T-helper 1 cell treated with Interleukin-12 subunit alpha and Interleukin-12 subunit beta and Interleukin-4 antibody, amounts not matched to agents 30 μg/mL and 1 μg/mL, for 36 hours (primary cell): ENCODE results near the gene CCR9.

Experiments used
- H3K27ac Mint-ChIP-seq: one replicate; pipeline ENCODE4 v1.8.0; 2021; ENCODE audit warnings: mild to moderate bottlenecking, mixed read lengths
- H3K27me3 Mint-ChIP-seq: one replicate; pipeline ENCODE4 v1.8.0; 2021; ENCODE audit warnings: low read depth, mixed read lengths
- H3K36me3 Mint-ChIP-seq: one replicate; pipeline ENCODE4 v1.8.0; 2021; ENCODE audit warnings: low read depth, mixed read lengths
- H3K4me1 Mint-ChIP-seq: one replicate; pipeline ENCODE4 v1.8.0; 2021; ENCODE audit warnings: low read depth, mixed read lengths
- H3K4me3 Mint-ChIP-seq: one replicate; pipeline ENCODE4 v1.8.0; 2021; ENCODE audit warnings: mild to moderate bottlenecking, moderate library complexity, mixed read lengths
- H3K9me3 Mint-ChIP-seq: one replicate; pipeline ENCODE4 v1.8.0; 2021; ENCODE audit warnings: mixed read lengths

The CCR9 gene

GRCh38 chr3:45884368-45885201 is 1.8 kb upstream of the CCR9 start:
- peaks cover 15% of the 10 kb centered on the region for H3K4me1 Mint-ChIP-seq
- no peaks in the 10 kb centered on the region for H3K9me3 Mint-ChIP-seq
- peaks cover 48% of the 10 kb centered on the region for H3K27me3 Mint-ChIP-seq
- no peaks in the 10 kb centered on the region for H3K36me3 Mint-ChIP-seq
- H3K4me3 Mint-ChIP-seq, result no peak overlapping the region
- H3K27ac Mint-ChIP-seq, result no peak overlapping the region

DNA sequence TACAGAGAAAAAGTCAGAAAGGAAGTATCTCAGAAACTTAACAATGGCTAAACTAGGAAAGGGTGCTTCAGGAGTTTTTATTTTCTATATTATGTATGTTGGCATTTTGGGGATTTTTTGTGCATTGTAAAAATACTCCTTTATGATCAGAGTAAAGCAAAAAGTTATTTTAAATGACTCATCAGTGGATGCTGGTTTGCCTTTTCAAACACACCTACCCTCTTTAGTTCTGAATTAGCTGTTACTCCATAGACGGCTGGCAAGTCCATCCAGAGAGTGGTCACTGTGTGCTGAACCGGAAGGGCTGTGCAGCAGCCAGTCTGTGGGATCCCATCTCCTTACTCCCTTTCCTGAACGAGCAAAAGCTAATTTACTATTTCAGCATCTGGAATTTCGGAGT is 942 bp downstream of the CCR9 start:
- Mint-ChIP-seq H3K4me3 (no peak overlapping the region), H3K36me3 (peaks cover 4% of the 10 kb centered on the region), H3K4me1 (peaks cover 6% of the 10 kb centered on the region), H3K9me3 (no peaks in the 10 kb centered on the region), H3K27ac (no peak overlapping the region), H3K27me3 (peaks cover 61% of the 10 kb centered on the region)

- Mint-ChIP-seq H3K36me3 (peaks cover 4% of the 10 kb centered on the region), H3K27me3 (peaks cover 67% of the 10 kb centered on the region), H3K4me1 (peaks cover 10% of the 10 kb centered on the region)
Measured at GRCh38 chr3:45887759-45888511, 1.6 kb downstream of the CCR9 start.

DNA sequence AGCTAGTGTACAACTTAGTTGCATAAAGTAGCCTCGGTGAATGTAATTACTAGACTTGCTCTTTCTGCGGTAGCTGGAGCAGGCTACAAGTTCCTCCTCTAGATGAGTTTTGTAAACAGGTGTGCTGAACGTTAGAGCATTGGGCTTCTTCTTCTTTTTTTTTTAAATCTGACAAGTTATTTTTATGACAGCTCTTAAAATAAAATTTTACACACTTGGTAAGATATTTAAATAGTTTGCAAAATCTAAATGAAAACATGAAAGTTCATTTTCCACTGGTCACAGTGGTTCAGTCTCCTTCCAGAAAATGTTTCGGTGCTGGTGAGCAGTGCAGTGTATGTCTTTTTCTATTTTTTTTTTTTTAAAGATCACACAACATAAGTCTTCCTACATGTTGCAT is 3.0 kb downstream of the CCR9 start:
- Mint-ChIP-seq H3K27me3 (peaks cover 65% of the 10 kb centered on the region), H3K4me1 (peaks cover 10% of the 10 kb centered on the region), H3K4me3 (no peak overlapping the region), H3K9me3 (no peaks in the 10 kb centered on the region), H3K36me3 (peaks cover 4% of the 10 kb centered on the region), H3K27ac (no peak overlapping the region)

More at GRCh38 chr3:45887759-45888511, 1.6 kb downstream of the CCR9 start:
- no peak overlapping the region for H3K27ac Mint-ChIP-seq
- H3K4me3 Mint-ChIP-seq, result no peak overlapping the region
- H3K9me3 Mint-ChIP-seq, result no peaks in the 10 kb centered on the region

DNA sequence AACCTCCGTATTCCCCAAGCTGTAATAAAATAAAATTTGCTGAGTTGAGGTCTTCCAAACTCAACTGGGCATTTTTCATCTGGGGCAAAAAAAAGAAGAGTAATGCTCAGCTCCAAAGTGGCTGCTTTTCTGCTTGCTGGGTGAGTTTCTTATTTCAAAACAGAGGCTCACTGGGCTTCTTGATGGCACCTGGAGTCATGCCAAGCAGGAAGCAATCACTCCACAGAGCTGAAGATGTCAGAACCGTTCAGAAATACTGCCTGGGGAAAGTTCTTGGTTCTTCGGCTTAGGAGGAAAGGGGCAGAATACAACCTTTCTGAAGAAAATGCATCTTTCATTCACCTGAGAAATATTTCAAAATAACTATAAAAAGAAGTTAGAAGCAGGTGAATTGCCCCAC is 4.1 kb downstream of the CCR9 start:
- no peaks in the 10 kb centered on the region for H3K9me3 Mint-ChIP-seq
- H3K36me3 Mint-ChIP-seq, result peaks cover 4% of the 10 kb centered on the region
- H3K27ac Mint-ChIP-seq, result no peak overlapping the region
- H3K27me3 Mint-ChIP-seq, result peaks cover 61% of the 10 kb centered on the region
- H3K4me1 Mint-ChIP-seq, result peaks cover 6% of the 10 kb centered on the region
- H3K4me3 Mint-ChIP-seq, result no peak overlapping the region

DNA sequence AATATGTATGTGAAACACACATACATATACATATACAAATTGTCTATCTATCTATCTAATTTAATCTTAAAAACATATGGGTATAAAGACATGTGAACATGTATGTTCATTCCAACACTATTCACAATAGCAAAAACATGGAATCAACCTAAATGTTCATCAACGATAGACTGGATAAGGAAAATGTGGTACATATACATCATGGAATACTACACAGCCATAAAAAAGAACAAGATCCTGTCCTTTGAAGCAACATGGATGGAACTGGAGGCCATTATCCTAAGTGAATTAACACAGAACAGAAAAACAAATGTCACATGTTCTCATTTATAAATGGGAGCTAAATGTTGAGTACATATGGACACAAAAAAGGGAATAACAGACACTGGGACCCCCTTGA is 5.8 kb downstream of the CCR9 start:
- H3K36me3 Mint-ChIP-seq, result peaks cover 4% of the 10 kb centered on the region
- no peak overlapping the region for H3K4me3 Mint-ChIP-seq
- H3K27me3 Mint-ChIP-seq, result peaks cover 57% of the 10 kb centered on the region
- H3K4me1 Mint-ChIP-seq, result peaks cover 6% of the 10 kb centered on the region
- no peak overlapping the region for H3K27ac Mint-ChIP-seq
- no peaks in the 10 kb centered on the region for H3K9me3 Mint-ChIP-seq

GRCh38 chr3:45894015-45894414 is 7.7 kb downstream of the CCR9 start:
- H3K4me3 Mint-ChIP-seq, result no peak overlapping the region
- peaks cover 6% of the 10 kb centered on the region for H3K4me1 Mint-ChIP-seq
- H3K9me3 Mint-ChIP-seq, result no peaks in the 10 kb centered on the region
- H3K36me3 Mint-ChIP-seq, result peaks cover 4% of the 10 kb centered on the region
- H3K27ac Mint-ChIP-seq, result no peak overlapping the region
- peaks cover 69% of the 10 kb centered on the region for H3K27me3 Mint-ChIP-seq

- H3K27ac Mint-ChIP-seq, result no peak overlapping the region
- H3K27me3 Mint-ChIP-seq, result peaks cover 60% of the 10 kb centered on the region
- H3K9me3 Mint-ChIP-seq, result no peaks in the 10 kb centered on the region
- no peak overlapping the region for H3K4me3 Mint-ChIP-seq
- H3K4me1 Mint-ChIP-seq, result peaks cover 4% of the 10 kb centered on the region
- H3K36me3 Mint-ChIP-seq, result peaks cover 4% of the 10 kb centered on the region
Measured at GRCh38 chr3:45895686-45896468, 9.5 kb downstream of the CCR9 start.

DNA sequence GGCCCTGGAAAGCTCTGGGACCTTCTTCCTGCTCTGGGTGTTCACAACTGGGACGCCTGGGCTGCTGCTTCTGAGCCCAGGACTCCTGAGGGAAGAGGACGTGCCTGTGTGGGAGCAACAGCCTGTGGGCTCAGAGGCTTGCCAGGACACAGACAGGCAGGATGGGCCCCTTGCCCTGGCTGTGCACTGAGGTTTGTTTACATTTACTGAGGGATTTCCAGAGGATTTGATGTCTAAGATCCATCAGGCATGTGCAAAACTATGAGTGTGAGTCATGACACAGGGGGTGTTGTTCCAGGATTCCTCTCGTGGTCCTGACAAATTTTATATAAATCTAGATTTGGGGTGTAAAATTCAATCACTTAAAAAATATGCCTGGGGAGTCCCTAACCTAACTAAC is 10.6 kb downstream of the CCR9 start:
- Mint-ChIP-seq H3K4me1 (peaks cover 4% of the 10 kb centered on the region), H3K27me3 (peaks cover 53% of the 10 kb centered on the region), H3K9me3 (no peaks in the 10 kb centered on the region), H3K27ac (no peak overlapping the region), H3K4me3 (no peak overlapping the region), H3K36me3 (no peaks in the 10 kb centered on the region)

- H3K27me3 Mint-ChIP-seq, result peaks cover 19% of the 10 kb centered on the region
- H3K4me3 Mint-ChIP-seq, result no peak overlapping the region
- H3K27ac Mint-ChIP-seq, result no peak overlapping the region
- H3K36me3 Mint-ChIP-seq, result peaks cover 26% of the 10 kb centered on the region
- H3K4me1 Mint-ChIP-seq, result peaks cover 29% of the 10 kb centered on the region
- H3K9me3 Mint-ChIP-seq, result peaks cover 7% of the 10 kb centered on the region
Measured at GRCh38 chr3:45904931-45905330, 18.6 kb downstream of the CCR9 start.

- no peak overlapping the region for H3K4me3 Mint-ChIP-seq
- no peak overlapping the region for H3K27ac Mint-ChIP-seq
- H3K27me3 Mint-ChIP-seq, result peaks cover 25% of the 10 kb centered on the region
- H3K9me3 Mint-ChIP-seq, result peaks cover 7% of the 10 kb centered on the region
- H3K36me3 Mint-ChIP-seq, result peaks cover 33% of the 10 kb centered on the region
- H3K4me1 Mint-ChIP-seq, result peaks cover 34% of the 10 kb centered on the region
Measured at GRCh38 chr3:45905755-45906154, 19.4 kb downstream of the CCR9 start.

- Mint-ChIP-seq H3K4me3 (no peak overlapping the region), H3K36me3 (peaks cover 33% of the 10 kb centered on the region), H3K4me1 (peaks cover 34% of the 10 kb centered on the region), H3K9me3 (peaks cover 7% of the 10 kb centered on the region), H3K27me3 (peaks cover 28% of the 10 kb centered on the region), H3K27ac (no peak overlapping the region)
Measured at GRCh38 chr3:45906681-45907407, 20.5 kb downstream of the CCR9 start.

DNA sequence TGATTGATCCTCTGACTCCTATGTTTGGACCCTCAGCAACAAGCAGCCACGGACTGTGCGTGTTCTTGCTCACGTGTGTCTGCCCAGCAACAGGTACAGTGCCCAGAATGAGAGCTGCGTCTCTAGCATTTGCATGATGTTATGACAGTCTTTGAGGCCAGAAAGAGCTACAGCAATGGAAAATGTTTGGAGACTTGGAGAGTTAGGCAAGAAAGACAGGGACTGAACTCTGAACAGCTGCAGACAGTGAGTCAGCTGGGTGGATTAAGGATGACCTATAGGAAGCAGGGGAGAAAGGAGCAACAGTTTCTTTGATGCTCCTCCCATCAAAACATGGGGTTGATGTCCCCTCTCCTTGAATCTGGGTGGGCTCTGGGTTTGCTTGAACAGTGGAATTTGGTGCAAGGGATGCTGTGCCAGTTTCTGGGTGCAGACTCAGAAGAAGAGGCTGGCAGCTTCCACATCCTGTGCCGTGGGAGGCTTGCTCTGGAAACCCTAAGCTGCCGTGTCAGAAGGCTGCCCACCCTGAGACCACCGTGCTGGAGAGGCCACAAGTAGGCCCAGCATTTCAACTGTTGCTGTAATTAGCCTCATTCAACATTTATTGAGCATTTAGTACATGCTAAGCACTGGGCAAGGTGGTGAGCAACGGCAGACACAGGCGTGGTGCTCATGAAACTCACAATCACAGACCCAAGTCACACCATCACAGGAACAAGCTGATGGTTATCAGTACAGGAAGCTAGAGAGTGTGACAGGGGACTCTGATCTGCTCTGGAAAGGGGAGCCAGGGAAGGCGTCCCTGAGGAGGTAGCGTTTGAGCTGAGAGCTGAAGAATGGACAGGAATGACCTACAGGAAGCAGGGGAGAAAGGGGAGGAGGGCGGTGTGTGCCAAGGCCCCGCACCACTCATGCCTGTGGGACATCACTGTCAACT is 21.7 kb downstream of the CCR9 start:
- H3K4me1 Mint-ChIP-seq, result peaks cover 34% of the 10 kb centered on the region
- H3K27me3 Mint-ChIP-seq, result peaks cover 31% of the 10 kb centered on the region
- H3K27ac Mint-ChIP-seq, result peak overlapping the region; percentile 37
- peaks cover 36% of the 10 kb centered on the region for H3K36me3 Mint-ChIP-seq
- peak overlapping the region; percentile 44 for H3K4me3 Mint-ChIP-seq
- H3K9me3 Mint-ChIP-seq, result peaks cover 7% of the 10 kb centered on the region
